IMR-90 (cell line): ENCODE results near the gene RNF31. TPM values are rescaled to one million over a fixed set of nuclear protein-coding genes. Genes with fewer than 3 reads are reported as not detected.

Experiments
- ATAC-seq: fragments of 200-7000 bp; cut with Tn5 transposase; 2 replicates; pipeline ENCODE4 v1.9.1; 2020; ENCODE audit warnings: low read depth, mild to moderate bottlenecking, moderate library complexity
- BruUV-seq: library from RNA; stranded (reverse); fragments of 400-500 nt; replicated peaks from 2 replicates; lab custom pipeline; 2021; lab: Mats Ljungman, UMichigan
- CTCF ChIA-PET: fragments of 300-600 bp; formaldehyde crosslinking; extraction: SDS; loops from one replicate; lab custom pipeline; 2021; ENCODE audit warnings: antibody characterized with exemption; lab: Yijun Ruan, JAX
- POLR2A ChIA-PET: fragments of 300-600 bp; sonication (Branson Sonifier 250); formaldehyde crosslinking; loops from one replicate; lab custom pipeline; 2022; ENCODE audit warnings: antibody characterized with exemption; ENCODE audit not compliant: unreplicated experiment; lab: Charles Lee
- DNase-seq: peaks from one replicate; pipeline ENCODE4 v3.0.0; 2013
- H2AFZ ChIP-seq: replicated peaks from 2 replicates; pipeline ENCODE3; 2013; ENCODE audit warnings: low read length, mild to moderate bottlenecking; ENCODE audit not compliant: poor library complexity
- H2AK5ac ChIP-seq: 2 replicates; pipeline ENCODE4 v1.6.1; 2013; ENCODE audit warnings: low read depth, low read length, inconsistent platforms
- H2AK9ac ChIP-seq: replicated peaks from 2 replicates; pipeline ENCODE3; 2013; ENCODE audit warnings: mild to moderate bottlenecking, low read depth, low read length, moderate library complexity; ENCODE audit not compliant: poor library complexity
- H2BK120ac ChIP-seq: 2 replicates; pipeline ENCODE4 v1.6.1; 2013; ENCODE audit warnings: low read depth, low read length, inconsistent platforms
- H2BK15ac ChIP-seq: 3 replicates; pipeline ENCODE4 v1.6.1; 2013; ENCODE audit warnings: low read depth, low read length, inconsistent platforms
- H2BK20ac ChIP-seq: 2 replicates; pipeline ENCODE4 v1.6.1; 2013; ENCODE audit warnings: low read depth, mild to moderate bottlenecking, inconsistent platforms, low read length, moderate library complexity
- H2BK5ac ChIP-seq: 2 replicates; pipeline ENCODE4 v1.6.1; 2013; ENCODE audit warnings: mild to moderate bottlenecking, low read depth, low read length, inconsistent platforms; ENCODE audit not compliant: poor library complexity, severe bottlenecking
- H3K14ac ChIP-seq: replicated peaks from 2 replicates; pipeline ENCODE4 v1.6.1; 2013; ENCODE audit warnings: low read depth, low read length, inconsistent platforms
- H3K18ac ChIP-seq: 2 replicates; pipeline ENCODE4 v1.6.1; 2013; ENCODE audit warnings: low read depth, low read length, control low read depth
- H3K23ac ChIP-seq: 2 replicates; pipeline ENCODE4 v1.6.1; 2013; ENCODE audit warnings: low read depth, low read length, inconsistent platforms
- H3K27ac ChIP-seq: 2 replicates; pipeline ENCODE4 v1.5.1; 2013; ENCODE audit warnings: mild to moderate bottlenecking, control low read depth, low read length; ENCODE audit not compliant: insufficient read depth
- H3K27me3 ChIP-seq: 2 replicates; pipeline ENCODE4 v1.6.1; 2013; ENCODE audit warnings: low read length; ENCODE audit not compliant: control insufficient read depth, insufficient read depth
- H3K36me3 ChIP-seq: 2 replicates; pipeline ENCODE4 v1.6.1; 2013; ENCODE audit warnings: low read length, mixed read lengths; ENCODE audit not compliant: control insufficient read depth, insufficient read depth
- H3K4ac ChIP-seq: 2 replicates; pipeline ENCODE4 v1.6.1; 2013; ENCODE audit warnings: low read depth, low read length, inconsistent platforms
- H3K4me1 ChIP-seq: 2 replicates; pipeline ENCODE4 v1.6.1; 2013; ENCODE audit warnings: low read length, mixed read lengths; ENCODE audit not compliant: control insufficient read depth, insufficient read depth
- H3K4me2 ChIP-seq: 2 replicates; pipeline ENCODE4 v1.6.1; 2013; ENCODE audit warnings: low read depth, mild to moderate bottlenecking, control low read depth, low read length, moderate library complexity
- H3K4me3 ChIP-seq: 2 replicates; pipeline ENCODE4 v1.5.1; 2013; ENCODE audit warnings: low read depth, mild to moderate bottlenecking, control low read depth, low read length, moderate library complexity; ENCODE audit not compliant: insufficient read depth
- H3K56ac ChIP-seq: 2 replicates; pipeline ENCODE4 v1.6.1; 2013; ENCODE audit warnings: low read length, inconsistent platforms; ENCODE audit not compliant: insufficient read depth; ENCODE audit errors: extremely low read depth
- H3K79me1 ChIP-seq, 2 experiments: 2 replicates each; pipeline ENCODE4 v1.6.1; 2013; ENCODE audit warnings: low read length in 2 of 2, inconsistent platforms in 1 of 2, low read depth in 1 of 2
- H3K9ac ChIP-seq: 2 replicates; pipeline ENCODE4 v1.6.1; 2013; ENCODE audit warnings: low read depth, low read length, control low read depth
- H3K9me1 ChIP-seq: 2 replicates; pipeline ENCODE4 v1.6.1; 2013; ENCODE audit warnings: low read length, inconsistent platforms; ENCODE audit not compliant: insufficient read depth
- H3K9me3 ChIP-seq: 2 replicates; pipeline ENCODE4 v1.6.1; 2013; ENCODE audit warnings: low read length; ENCODE audit not compliant: control insufficient read depth, insufficient read depth
- H4K20me1 ChIP-seq: 2 replicates; pipeline ENCODE4 v1.6.1; 2013; ENCODE audit warnings: low read length, inconsistent platforms; ENCODE audit not compliant: insufficient read depth
- H4K5ac ChIP-seq: 2 replicates; pipeline ENCODE4 v1.6.1; 2013; ENCODE audit warnings: mild to moderate bottlenecking, low read depth, low read length, control low read depth
- H4K8ac ChIP-seq, 2 experiments: 2 replicates each; pipeline ENCODE4 v1.6.1; 2013; ENCODE audit warnings: low read depth in 2 of 2, low read length in 2 of 2, control low read depth in 1 of 2, inconsistent platforms in 1 of 2
- H4K91ac ChIP-seq: 2 replicates; pipeline ENCODE4 v1.6.1; 2013; ENCODE audit warnings: low read depth, low read length, inconsistent platforms; ENCODE audit not compliant: insufficient read depth
- BHLHE40 ChIP-seq: fragments of 150-350 bp; IDR thresholded peaks from 2 replicates; pipeline ENCODE4 v1.6.1; 2016; ENCODE audit warnings: mild to moderate bottlenecking, low read depth, low read length
- CHD1 ChIP-seq: IDR thresholded peaks from 2 replicates; pipeline ENCODE4 v1.6.1; 2012; ENCODE audit warnings: low read depth, low read length, improper control_type of control experiment
- FOS ChIP-seq: fragments of 150-350 bp; IDR thresholded peaks from 2 replicates; pipeline ENCODE4 v1.6.1; 2016; ENCODE audit warnings: low read depth, low read length
- MAFK ChIP-seq: IDR thresholded peaks from 2 replicates; pipeline ENCODE4 v1.6.1; 2012; ENCODE audit warnings: low read depth, low read length, improper control_type of control experiment
- RAD21 ChIP-seq: IDR thresholded peaks from 2 replicates; pipeline ENCODE4 v1.6.1; 2012; ENCODE audit warnings: low read length, improper control_type of control experiment
- RCOR1 ChIP-seq: IDR thresholded peaks from 2 replicates; pipeline ENCODE4 v1.6.1; 2012; ENCODE audit warnings: mild to moderate bottlenecking, low read length, improper control_type of control experiment; ENCODE audit not compliant: insufficient replicate concordance
- RFX5 ChIP-seq: IDR thresholded peaks from 2 replicates; pipeline ENCODE4 v1.8.0; 2012; ENCODE audit warnings: low read depth, mild to moderate bottlenecking, low read length, moderate library complexity
- WGBS, 2 experiments: methylation state at CpG; one replicate each; pipeline versions ENCODE4 v1.1.5 to v1.1.7; 2013; ENCODE audit warnings: missing lambda C conversion rate in 2 of 2; ENCODE audit not compliant: insufficient read length in 1 of 2; ENCODE audit errors: extremely low coverage in 2 of 2; 5-methylcytosine and 5-hydroxymethylcytosine counted together
- dilution Hi-C: fragments of 300-500 bp; cut with HindIII; formaldehyde crosslinking; loops from one replicate; pipeline ENCODE4 v1.14.3; 2018; ENCODE audit warnings: low sequenced_read_pairs; ENCODE audit not compliant: unreplicated experiment
- in situ Hi-C: fragments of 300-500 bp; cut with MboI; formaldehyde crosslinking; loops from 3 replicates; pipeline ENCODE4 v1.14.3; 2019; ENCODE audit warnings: low sequenced_read_pairs, inconsistent platforms, mixed read lengths
- intact Hi-C: fragments of 100-400 bp; cut with micrococcal nuclease; formaldehyde crosslinking; loops from 2 replicates; pipeline ENCODE4 v1.10.0; 2022
- polyA plus RNA-seq, 3 experiments: library from polyadenylated mRNA; depleted of rRNA; stranded (reverse); fragments of >200 nt; gene quantifications; 2 replicates each; pipeline ENCODE4 v1.2.3, GENCODE V29; 2012; ENCODE audit warnings: low replicate concordance in 1 of 3
- total RNA-seq: library from RNA; depleted of rRNA; stranded (reverse); fragments of >200 nt; gene quantifications from 2 replicates; pipeline ENCODE4 v1.2.3, GENCODE V29; 2012
- TF ChIP-seq, protein P1 (sequence below): fragments of 150-350 bp; IDR thresholded peaks from 2 replicates; pipeline ENCODE4 v1.6.1; 2016; ENCODE audit warnings: low read depth, mild to moderate bottlenecking, low read length, moderate library complexity, borderline replicate concordance
- TF ChIP-seq, protein P2 (sequence below): fragments of 150-350 bp; IDR thresholded peaks from 2 replicates; pipeline ENCODE4 v1.6.1; 2017; ENCODE audit warnings: mild to moderate bottlenecking, antibody characterized with exemption, low read length, low read depth

The RNF31 gene
- total and polyA plus RNA-seq, 2 of the 4 experiments (the other 2 are of a cell fraction): 31.6 to 37.5 TPM

DNA sequence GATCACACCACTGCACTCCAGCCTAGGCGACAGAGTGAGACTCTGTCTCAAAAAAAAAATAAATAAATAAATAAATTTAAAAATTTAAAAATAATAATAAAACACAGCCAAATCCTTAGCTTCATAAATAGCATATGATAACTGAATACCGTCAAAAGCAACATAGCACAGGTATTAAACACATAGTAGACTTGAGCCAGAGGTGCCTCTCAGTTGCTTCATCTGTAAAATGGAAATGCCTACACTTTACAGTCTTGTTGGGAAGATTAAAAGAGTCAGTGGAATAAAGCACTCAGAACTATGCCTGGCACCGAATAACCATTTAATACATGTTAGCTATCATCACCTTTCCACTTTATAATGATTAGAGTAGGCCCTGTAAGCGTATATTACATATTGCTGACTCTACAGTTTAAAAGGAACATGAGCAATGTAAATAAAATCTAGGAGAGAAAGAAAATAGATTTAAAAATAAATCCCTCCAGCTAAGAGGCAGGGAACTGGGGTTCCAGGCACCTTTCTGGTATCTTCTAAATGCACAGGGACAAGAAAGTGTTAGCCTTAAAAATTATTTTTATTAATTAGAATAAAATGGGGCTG lies 40.5 kb upstream of the RNF31 start:
- Histone ChIP-seq H3K36me3 (peaks cover 18% of the 10 kb centered on the region), H2BK15ac (no peak overlapping the region), H2AK9ac (no peak overlapping the region), H3K27ac (no peak overlapping the region), H3K9ac (no peak overlapping the region), H2BK20ac (no peak overlapping the region), H3K79me1 (no peaks in the 10 kb centered on the region), H3K56ac (no peak overlapping the region), H4K20me1 (no peaks in the 10 kb centered on the region), H2AK5ac (no peak overlapping the region), H3K14ac (no peak overlapping the region), H3K18ac (no peak overlapping the region), H2AFZ (no peak overlapping the region), H3K4ac (no peak overlapping the region), H2BK5ac (no peak overlapping the region), H3K9me1 (peaks cover 5% of the 10 kb centered on the region; the same call in 1 of the 2 replicates), H2BK120ac (no peak overlapping the region), H3K27me3 (no peaks in the 10 kb centered on the region), H3K23ac (no peak overlapping the region), H4K5ac (no peak overlapping the region), H3K4me1 (no peaks in the 10 kb centered on the region), H3K4me3 (no peak overlapping the region), H3K9me3 (no peaks in the 10 kb centered on the region; the same call in 1 of the 2 replicates), H4K8ac (no peak overlapping the region), H3K4me2 (no peak overlapping the region), H4K91ac (no peak overlapping the region)
- DNase-seq (no peak), ATAC-seq (no peak)
- intact Hi-C loops: no loop called here
- dilution Hi-C loops: no loop called here
- in situ Hi-C loops: no loop called here
- TF ChIP-seq, protein P1, sequence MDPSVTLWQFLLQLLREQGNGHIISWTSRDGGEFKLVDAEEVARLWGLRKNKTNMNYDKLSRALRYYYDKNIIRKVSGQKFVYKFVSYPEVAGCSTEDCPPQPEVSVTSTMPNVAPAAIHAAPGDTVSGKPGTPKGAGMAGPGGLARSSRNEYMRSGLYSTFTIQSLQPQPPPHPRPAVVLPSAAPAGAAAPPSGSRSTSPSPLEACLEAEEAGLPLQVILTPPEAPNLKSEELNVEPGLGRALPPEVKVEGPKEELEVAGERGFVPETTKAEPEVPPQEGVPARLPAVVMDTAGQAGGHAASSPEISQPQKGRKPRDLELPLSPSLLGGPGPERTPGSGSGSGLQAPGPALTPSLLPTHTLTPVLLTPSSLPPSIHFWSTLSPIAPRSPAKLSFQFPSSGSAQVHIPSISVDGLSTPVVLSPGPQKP: no peak
- no peak for TF ChIP-seq RFX5
- TF ChIP-seq MAFK: peak; percentile 91
- no peak for TF ChIP-seq RAD21
- TF ChIP-seq CHD1: no peak
- no peak for TF ChIP-seq BHLHE40
- TF ChIP-seq RCOR1: no peak
- no peak for TF ChIP-seq FOS
- TF ChIP-seq, protein P2, sequence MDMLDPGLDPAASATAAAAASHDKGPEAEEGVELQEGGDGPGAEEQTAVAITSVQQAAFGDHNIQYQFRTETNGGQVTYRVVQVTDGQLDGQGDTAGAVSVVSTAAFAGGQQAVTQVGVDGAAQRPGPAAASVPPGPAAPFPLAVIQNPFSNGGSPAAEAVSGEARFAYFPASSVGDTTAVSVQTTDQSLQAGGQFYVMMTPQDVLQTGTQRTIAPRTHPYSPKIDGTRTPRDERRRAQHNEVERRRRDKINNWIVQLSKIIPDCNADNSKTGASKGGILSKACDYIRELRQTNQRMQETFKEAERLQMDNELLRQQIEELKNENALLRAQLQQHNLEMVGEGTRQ: no peak
- no TSS peak for BruUV-seq
- ChIA-PET POLR2A (no interaction called here), CTCF (interaction anchor here (1.1 kb wide), 1 partner anchor 11 kb away, joined by 3 read pairs; no protein-coding TSS in a partner anchor)
- WGBS, 2 experiments: no CpG with 5 or more reads among the region's 4 CpGs
